GM12874 (cell line): ENCODE results near the gene EFHD1.

Experiments used
- TF ChIP-seq, protein P1 (sequence below): IDR thresholded peaks from 2 replicates; pipeline ENCODE4 v1.5.1; 2011; ENCODE audit warnings: low read depth, mild to moderate bottlenecking, control low read depth, low read length, moderate library complexity; ENCODE audit not compliant: insufficient read depth

EFHD1 gene

GRCh38 chr2:232593982-232594381, 39.4 kb upstream of the EFHD1 start:
- TF ChIP-seq, protein P1, sequence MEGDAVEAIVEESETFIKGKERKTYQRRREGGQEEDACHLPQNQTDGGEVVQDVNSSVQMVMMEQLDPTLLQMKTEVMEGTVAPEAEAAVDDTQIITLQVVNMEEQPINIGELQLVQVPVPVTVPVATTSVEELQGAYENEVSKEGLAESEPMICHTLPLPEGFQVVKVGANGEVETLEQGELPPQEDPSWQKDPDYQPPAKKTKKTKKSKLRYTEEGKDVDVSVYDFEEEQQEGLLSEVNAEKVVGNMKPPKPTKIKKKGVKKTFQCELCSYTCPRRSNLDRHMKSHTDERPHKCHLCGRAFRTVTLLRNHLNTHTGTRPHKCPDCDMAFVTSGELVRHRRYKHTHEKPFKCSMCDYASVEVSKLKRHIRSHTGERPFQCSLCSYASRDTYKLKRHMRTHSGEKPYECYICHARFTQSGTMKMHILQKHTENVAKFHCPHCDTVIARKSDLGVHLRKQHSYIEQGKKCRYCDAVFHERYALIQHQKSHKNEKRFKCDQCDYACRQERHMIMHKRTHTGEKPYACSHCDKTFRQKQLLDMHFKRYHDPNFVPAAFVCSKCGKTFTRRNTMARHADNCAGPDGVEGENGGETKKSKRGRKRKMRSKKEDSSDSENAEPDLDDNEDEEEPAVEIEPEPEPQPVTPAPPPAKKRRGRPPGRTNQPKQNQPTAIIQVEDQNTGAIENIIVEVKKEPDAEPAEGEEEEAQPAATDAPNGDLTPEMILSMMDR = no peak

DNA sequence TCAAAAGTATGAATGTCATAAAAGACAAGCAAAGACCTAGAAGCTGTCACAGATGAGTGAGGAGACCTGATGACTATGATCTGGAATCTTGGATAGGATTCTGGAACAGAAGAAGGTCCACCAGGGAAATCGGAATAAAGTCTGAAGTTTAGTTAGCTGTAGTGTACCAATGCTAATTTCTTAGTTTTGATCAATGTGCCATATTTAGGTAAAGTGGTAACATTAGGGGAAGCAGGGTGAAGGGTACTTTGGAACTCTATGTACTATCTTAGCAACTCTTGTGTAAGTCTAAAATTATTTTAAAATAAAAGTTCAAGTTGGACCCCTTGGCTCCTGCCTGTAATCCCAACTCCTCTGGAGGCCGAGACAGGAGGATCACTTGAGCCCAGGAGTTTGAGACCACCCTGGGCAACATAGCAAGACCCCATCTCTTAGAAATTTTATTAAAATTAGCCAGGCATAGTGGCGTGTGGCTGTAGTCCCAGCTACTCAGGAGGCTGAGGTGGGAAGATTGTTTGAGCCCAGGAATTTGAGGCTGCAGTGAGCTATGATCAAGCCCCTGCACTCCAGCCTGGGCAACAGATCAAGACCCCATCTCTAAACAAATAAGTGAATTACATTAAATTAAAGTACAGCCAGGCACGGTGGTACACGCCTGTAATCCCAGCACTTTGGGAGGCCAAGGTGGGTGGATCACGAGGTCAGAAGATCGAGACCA, 35.9 kb upstream of the EFHD1 start:
- TF ChIP-seq, protein P1 = no peak

- TF ChIP-seq, protein P1 = no peak
These were observed 35.1 kb upstream of the EFHD1 start for GRCh38 chr2:232598293-232598692.

GRCh38 chr2:232600053-232600773, 33.2 kb upstream of the EFHD1 start:
- TF ChIP-seq, protein P1 = no peak

DNA sequence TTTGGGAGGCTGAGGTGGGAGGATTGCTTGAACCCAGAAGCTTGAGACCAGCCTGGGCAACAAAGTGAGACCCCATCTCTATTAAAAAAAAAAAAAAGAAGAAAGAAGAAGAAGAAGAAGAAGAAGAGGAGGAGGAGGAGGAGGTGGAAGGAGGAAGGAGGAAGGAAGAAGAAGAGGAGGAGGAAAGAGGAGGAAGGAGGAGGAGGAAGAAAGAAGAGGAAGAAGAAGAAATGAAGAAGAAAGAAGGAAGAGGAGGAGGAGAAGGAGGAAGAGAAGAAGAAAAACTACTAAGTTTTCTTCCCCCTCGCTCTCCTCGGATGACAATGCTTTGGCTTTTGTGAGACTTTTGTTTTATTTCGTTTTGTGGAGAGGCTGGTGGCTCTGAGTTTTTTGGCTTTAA, 30.1 kb upstream of the EFHD1 start:
- TF ChIP-seq, protein P1 = no peak

- TF ChIP-seq, protein P1 = no peak
These were observed 28.9 kb upstream of the EFHD1 start for GRCh38 chr2:232604535-232604934.

DNA sequence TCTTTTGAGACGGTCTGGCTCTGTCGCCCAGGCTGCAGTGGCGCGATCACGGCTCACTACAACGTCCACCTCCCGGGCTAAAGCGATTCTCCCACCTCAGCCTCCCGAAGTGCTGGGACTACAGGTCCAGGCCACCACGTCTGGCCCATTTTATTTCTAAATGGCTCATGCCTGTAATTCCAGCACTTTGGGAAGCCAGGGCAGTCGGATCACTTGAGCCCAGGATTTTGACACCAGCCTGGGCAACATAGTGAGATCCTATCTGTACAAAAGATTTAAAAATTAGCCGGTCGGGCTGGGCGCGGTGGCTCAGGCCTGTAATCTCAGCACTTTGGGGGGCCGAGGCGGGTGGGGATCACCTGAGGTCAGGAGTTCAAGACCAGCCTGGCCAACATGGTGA, 26.4 kb upstream of the EFHD1 start:
- TF ChIP-seq, protein P1 = no peak
